ENCODE measurements around the gene FAM222B. TPM values are rescaled to one million over a fixed set of nuclear protein-coding genes. Genes with fewer than 3 reads are reported as not detected.

The FAM222B gene
- total RNA-seq, 6 donors from 2014 or later: 16.8 to 23.1 (median 20.1) TPM

GRCh38 chr17:28774206-28774605, 68.4 kb downstream of the FAM222B start:
- peaks cover 0 to 11% (median 7%) of the 10 kb centered on the region in 4 donors for H3K4me1 ChIP-seq
- H3K36me3 ChIP-seq: peaks cover 0 to 4% (median 0%) of the 10 kb centered on the region in 4 donors
- no peak overlapping the region for H3K27ac ChIP-seq
- no peaks in the 10 kb centered on the region for H3K9me3 ChIP-seq
- H3K4me3 ChIP-seq: no peak overlapping the region
- 84 to 91% methylated on average over 3 of the region's 3 CpGs for WGBS, 2 donors
- ATAC-seq (ENCODE audit: low FRiP score in 2 of 2) (no peak), DNase-seq (no peak)
- no peak for TF ChIP-seq POLR2A (IDR thresholded peaks at IDR 0.05)
- TF ChIP-seq POLR2AphosphoS5 (IDR thresholded peaks at IDR 0.05): no peak
- no peak for TF ChIP-seq CTCF (IDR thresholded peaks at IDR 0.05)
- no peak for TF ChIP-seq EP300 (IDR thresholded peaks at IDR 0.05)
- H3K27me3 ChIP-seq: no peaks in the 10 kb centered on the region

- peaks cover 0 to 11% (median 7%) of the 10 kb centered on the region in 4 donors for H3K4me1 ChIP-seq
- no peak overlapping the region for H3K27ac ChIP-seq
- ATAC-seq (ENCODE audit: low FRiP score in 2 of 2): no peak
- H3K9me3 ChIP-seq: no peaks in the 10 kb centered on the region
- DNase-seq: no peak
- H3K36me3 ChIP-seq: peaks cover 0 to 4% (median 0%) of the 10 kb centered on the region in 4 donors
- no peak overlapping the region for H3K4me3 ChIP-seq
- WGBS, 2 donors: 83 to 89% methylated on average over 6 of the region's 6 CpGs
- no peaks in the 10 kb centered on the region for H3K27me3 ChIP-seq
- no peak for TF ChIP-seq POLR2AphosphoS5 (IDR thresholded peaks at IDR 0.05)
- no peak for TF ChIP-seq CTCF (IDR thresholded peaks at IDR 0.05)
- TF ChIP-seq POLR2A (IDR thresholded peaks at IDR 0.05): no peak
These were observed 68.9 kb downstream of the FAM222B start for GRCh38 chr17:28773736-28774135.

- Histone ChIP-seq H3K4me3 (no peak overlapping the region), H3K9me3 (no peaks in the 10 kb centered on the region), H3K36me3 (peaks cover 0 to 25% (median 4%) of the 10 kb centered on the region in 4 donors), H3K27ac (no peak overlapping the region), H3K27me3 (no peaks in the 10 kb centered on the region), H3K4me1 (peaks cover 22 to 31% (median 29%) of the 10 kb centered on the region in 4 donors)
- DNase-seq (no peak), ATAC-seq (ENCODE audit: low FRiP score in 2 of 2) (no peak)
- no peak for TF ChIP-seq CTCF (IDR thresholded peaks at IDR 0.05)
- no peak for TF ChIP-seq POLR2AphosphoS5 (IDR thresholded peaks at IDR 0.05)
- no peak for TF ChIP-seq EP300 (IDR thresholded peaks at IDR 0.05)
- no peak for TF ChIP-seq POLR2A (IDR thresholded peaks at IDR 0.05)
- WGBS, 2 donors: 80 to 86% methylated on average over 4 of the region's 4 CpGs
These were observed 77.6 kb downstream of the FAM222B start for GRCh38 chr17:28765038-28765437.

- Histone ChIP-seq H3K4me3 (no peak overlapping the region), H3K27me3 (no peaks in the 10 kb centered on the region), H3K36me3 (peaks cover under 1 to 35% (median 13%) of the 10 kb centered on the region in 4 donors), H3K9me3 (no peaks in the 10 kb centered on the region), H3K27ac (peak overlapping the region in 2 of 4 donors; percentile 40 to 59), H3K4me1 (peaks cover 22 to 34% (median 31%) of the 10 kb centered on the region in 4 donors)
- WGBS, 2 donors: 29 to 43% methylated on average over 5 of the region's 5 CpGs
- DNase-seq (peak in 1 of 2 donors; percentile 78), ATAC-seq (ENCODE audit: low FRiP score in 2 of 2) (peak; percentile 47 to 84)
- no peak for TF ChIP-seq POLR2A (IDR thresholded peaks at IDR 0.05)
- peak; percentile 74 to 91 (median 86) for TF ChIP-seq CTCF (IDR thresholded peaks at IDR 0.05)
These were observed 78.8 kb downstream of the FAM222B start for GRCh38 chr17:28763804-28764266.

GRCh38 chr17:28763137-28763799, 79.3 kb downstream of the FAM222B start:
- Histone ChIP-seq H3K4me3 (no peak overlapping the region), H3K36me3 (peaks cover 6 to 41% (median 16%) of the 10 kb centered on the region in 4 donors), H3K27ac (peak overlapping the region in 3 of 4 donors; percentile 2 to 59 (median 40)), H3K9me3 (no peaks in the 10 kb centered on the region), H3K4me1 (peaks cover 22 to 34% (median 31%) of the 10 kb centered on the region in 4 donors), H3K27me3 (no peaks in the 10 kb centered on the region)
- ATAC-seq (ENCODE audit: low FRiP score in 2 of 2) (peak in 1 of 2 donors; percentile 8), DNase-seq (no peak)
- WGBS, 2 donors: 79 to 83% methylated on average over 1 of the region's 1 CpG
- no peak for TF ChIP-seq POLR2A (IDR thresholded peaks at IDR 0.05)
- no peak for TF ChIP-seq EP300 (IDR thresholded peaks at IDR 0.05)
- TF ChIP-seq POLR2AphosphoS5 (IDR thresholded peaks at IDR 0.05): no peak
- TF ChIP-seq CTCF (IDR thresholded peaks at IDR 0.05): no peak

Measured in upper lobe of left lung (tissue), 6 donors.